Bronchial epithelial cell (primary cell): ENCODE results near the gene WDR86. TPM values are rescaled to one million over a fixed set of nuclear protein-coding genes. Genes with fewer than 3 reads are reported as not detected.

Source experiments
- DNase-seq: peaks from one replicate; pipeline ENCODE4 v3.0.0-alpha.2; 2010; ENCODE audit warnings: low read depth
- FAIRE-seq: peaks from 2 replicates; lab custom pipeline; 2011; peaks lifted over from hg19 to GRCh38; lab: Jason Lieb, UNC
- H3K27me3 ChIP-seq: 2 replicates; pipeline ENCODE4 v1.5.1; 2011; ENCODE audit warnings: low read length; ENCODE audit not compliant: control insufficient read depth, insufficient read depth
- H3K36me3 ChIP-seq: 2 replicates; pipeline ENCODE4 v1.5.1; 2011; ENCODE audit warnings: low read length; ENCODE audit not compliant: control insufficient read depth, insufficient read depth
- H3K4me3 ChIP-seq: 2 replicates; pipeline ENCODE4 v1.5.1; 2011; ENCODE audit warnings: mild to moderate bottlenecking, low read depth, low read length, control low read depth
- CTCF ChIP-seq: IDR thresholded peaks from 2 replicates; pipeline ENCODE4 v1.5.1; 2011; ENCODE audit warnings: mild to moderate bottlenecking, moderate library complexity, low read length, control low read depth, inconsistent platforms; ENCODE audit not compliant: insufficient read depth, severe bottlenecking
- total RNA-seq: library from RNA; depleted of rRNA; stranded (reverse); fragments of >200 nt; gene quantifications from 2 replicates; pipeline ENCODE4 v1.2.1, GENCODE V29; 2014

Gene WDR86
- total RNA-seq, 1 donor from 2014 or later, result 0.79 TPM

DNA sequence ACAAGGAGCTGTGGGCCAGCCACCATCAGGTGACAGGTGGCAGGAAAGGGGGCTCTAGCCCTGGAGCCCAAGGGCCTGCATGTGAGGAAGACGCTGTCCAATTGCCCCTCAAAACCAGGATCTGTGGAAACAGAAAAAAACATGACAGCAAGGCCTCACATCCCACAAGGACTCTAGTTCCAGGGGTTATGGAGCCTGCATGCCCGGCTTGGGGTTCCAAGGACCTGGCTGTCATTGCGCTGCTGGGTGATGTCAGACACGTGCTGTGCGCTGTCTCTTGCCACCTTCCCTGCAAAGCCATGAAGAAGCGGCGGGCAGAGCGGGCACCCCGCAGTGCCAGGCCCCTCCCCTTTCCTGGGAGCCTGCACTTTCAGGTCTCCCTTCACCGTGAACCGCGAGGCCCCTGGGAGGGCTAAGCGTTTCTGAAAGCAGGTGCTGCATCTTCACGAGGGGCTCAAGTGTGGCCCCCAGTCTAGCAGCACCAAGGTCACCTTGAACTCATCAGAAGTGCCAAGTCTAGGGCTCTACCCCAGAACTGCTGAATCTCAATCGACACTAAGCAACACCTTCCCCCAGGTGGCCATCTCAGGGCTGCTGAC lies 45.2 kb upstream of the WDR86 start:
- Histone ChIP-seq H3K27me3 (peaks cover 3% of the 10 kb centered on the region), H3K36me3 (no peaks in the 10 kb centered on the region), H3K4me3 (no peak overlapping the region)
- FAIRE-seq (no peak), DNase-seq (no peak)
- no peak for TF ChIP-seq CTCF

- no peak for TF ChIP-seq CTCF
- no peak for DNase-seq
- H3K4me3 ChIP-seq, result no peak overlapping the region
- FAIRE-seq, result no peak
- H3K36me3 ChIP-seq, result no peaks in the 10 kb centered on the region
- H3K27me3 ChIP-seq, result peaks cover 3% of the 10 kb centered on the region
Observed at GRCh38 chr7:151454305-151454704, 44.5 kb upstream of the WDR86 start.

- Histone ChIP-seq H3K36me3 (no peaks in the 10 kb centered on the region), H3K4me3 (no peak overlapping the region), H3K27me3 (peaks cover 3% of the 10 kb centered on the region)
- no peak for TF ChIP-seq CTCF
- FAIRE-seq (peak; percentile 47), DNase-seq (no peak)
Observed at GRCh38 chr7:151453326-151453791, 43.5 kb upstream of the WDR86 start.

DNA sequence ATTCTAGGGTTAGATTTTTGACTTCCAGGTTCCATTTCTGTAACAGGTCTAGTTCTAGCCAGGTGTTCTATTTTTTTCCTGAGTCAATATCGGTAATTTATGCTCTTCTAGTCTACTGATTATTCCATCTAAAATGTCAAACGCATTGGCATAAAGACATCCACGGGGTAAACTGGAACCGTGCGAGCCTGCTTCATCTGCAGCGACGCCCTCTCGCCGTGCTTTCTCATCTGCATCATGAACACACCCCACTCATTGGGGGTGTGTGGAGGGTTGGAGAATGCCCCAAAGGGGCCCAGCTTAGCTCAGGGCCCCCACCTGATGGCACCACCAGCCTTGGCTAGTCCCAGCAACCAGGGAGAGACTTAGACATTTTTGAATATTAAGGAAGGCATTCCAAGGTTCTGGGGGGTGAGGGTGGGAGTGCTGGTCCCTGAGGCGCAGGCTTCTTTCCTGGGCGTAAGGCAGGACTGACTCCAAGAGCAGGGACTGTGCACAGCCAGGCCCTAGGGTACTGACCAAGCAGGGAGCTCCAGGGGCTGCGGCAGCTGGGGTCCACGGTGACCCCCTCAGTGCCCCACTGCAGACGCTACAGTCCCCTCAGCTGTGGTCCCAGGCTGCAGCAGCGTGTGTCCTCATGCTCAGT lies 43.0 kb upstream of the WDR86 start:
- H3K4me3 ChIP-seq, result no peak overlapping the region
- DNase-seq, result no peak
- FAIRE-seq, result no peak

DNA sequence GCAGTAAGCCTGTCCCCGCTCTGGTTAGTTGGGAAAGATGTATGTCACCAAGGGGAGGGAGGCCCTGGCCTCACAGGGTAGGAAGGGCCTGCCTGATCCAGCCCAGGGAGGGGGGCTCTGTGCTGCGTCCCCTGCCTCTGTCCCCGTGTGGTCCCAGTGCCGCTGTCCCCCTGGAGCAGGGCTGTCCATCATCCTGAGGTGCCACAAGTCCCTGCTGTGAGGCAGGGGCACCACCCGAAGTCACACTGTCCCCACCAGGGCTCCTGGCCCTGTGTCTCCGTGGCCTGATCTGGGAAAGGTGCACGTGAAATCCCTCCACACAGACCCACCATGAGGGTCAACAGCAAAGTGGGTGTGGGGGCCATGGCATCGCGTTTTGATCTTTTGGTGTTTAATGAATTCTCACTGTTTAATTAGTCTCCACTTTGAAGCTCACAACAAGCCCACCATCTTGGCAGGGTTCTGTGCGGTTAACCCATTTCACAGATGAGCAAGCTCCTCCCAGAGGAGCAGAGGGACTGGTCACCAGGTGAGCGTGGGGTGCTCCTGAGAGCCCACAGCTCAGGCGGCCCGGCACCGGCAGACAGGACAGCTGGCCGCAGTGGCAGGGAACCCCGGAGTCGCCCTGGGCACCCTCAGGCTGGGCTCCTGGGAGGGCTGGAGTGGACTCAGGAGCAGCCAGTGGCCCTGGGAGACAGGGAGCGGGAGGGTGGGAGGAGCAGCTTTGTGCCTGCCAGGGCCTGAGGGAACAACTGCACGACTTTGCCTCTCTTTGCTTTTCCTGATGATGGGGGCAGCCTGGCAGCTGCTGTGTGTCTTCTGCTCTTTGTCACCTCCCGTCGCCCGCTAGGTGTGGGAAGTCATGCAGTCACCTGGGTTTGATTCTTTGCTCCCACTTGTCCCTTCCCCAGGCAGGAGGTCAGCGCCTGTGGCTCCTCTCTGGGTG lies 42.1 kb upstream of the WDR86 start:
- Histone ChIP-seq H3K4me3 (no peak overlapping the region), H3K36me3 (no peaks in the 10 kb centered on the region), H3K27me3 (peaks cover 3% of the 10 kb centered on the region)
- FAIRE-seq (no peak), DNase-seq (no peak)
- no peak for TF ChIP-seq CTCF

More for the DNA sequence above, 43.0 kb upstream of the WDR86 start:
- TF ChIP-seq CTCF, result no peak
- Histone ChIP-seq H3K27me3 (peaks cover 3% of the 10 kb centered on the region), H3K36me3 (no peaks in the 10 kb centered on the region)
